Activated CD8-positive, alpha-beta T cell treated with anti-CD3 and anti-CD28 coated beads for 36 hours (primary cell): ENCODE data around the gene MBP. TPM values are rescaled to one million over a fixed set of nuclear protein-coding genes. Genes with fewer than 3 reads are reported as not detected.

Experiments used
- ATAC-seq: fragments of 200-7000 bp; cut with Tn5 transposase; one replicate; pipeline ENCODE4 v1.10.0; 2021; ENCODE audit warnings: mild to moderate bottlenecking, moderate library complexity
- CTCF ChIA-PET: fragments of 350-600 bp; sonication (Branson Sonifier 250); formaldehyde crosslinking; loops from one replicate; lab custom pipeline; 2021; ENCODE audit warnings: antibody characterized with exemption; lab: Charles Lee
- POLR2A ChIA-PET: fragments of 350-600 bp; sonication (Branson Sonifier 250); formaldehyde crosslinking; loops from one replicate; lab custom pipeline; 2021; ENCODE audit warnings: antibody characterized with exemption; lab: Charles Lee
- DNase-seq: peaks from one replicate; pipeline ENCODE4 v3.0.0-alpha.2; 2020
- H3K27ac Mint-ChIP-seq: one replicate; pipeline ENCODE4 v1.8.0; 2021; ENCODE audit warnings: mild to moderate bottlenecking, mixed read lengths
- H3K27me3 Mint-ChIP-seq: one replicate; pipeline ENCODE4 v1.8.0; 2021; ENCODE audit warnings: mixed read lengths
- H3K36me3 Mint-ChIP-seq: one replicate; pipeline ENCODE4 v1.8.0; 2021; ENCODE audit warnings: low read depth, mixed read lengths
- H3K4me1 Mint-ChIP-seq: one replicate; pipeline ENCODE4 v1.8.0; 2021; ENCODE audit warnings: low read depth, mixed read lengths
- H3K4me3 Mint-ChIP-seq: one replicate; pipeline ENCODE4 v1.8.0; 2021; ENCODE audit warnings: mild to moderate bottlenecking, moderate library complexity, mixed read lengths
- H3K9me3 Mint-ChIP-seq: one replicate; pipeline ENCODE4 v1.8.0; 2021; ENCODE audit warnings: mixed read lengths
- CTCF ChIP-seq: fragments of 200-600 bp; IDR thresholded peaks from one replicate; pipeline ENCODE4 v1.8.0; 2022; ENCODE audit warnings: antibody characterized with exemption, mild to moderate bottlenecking
- intact Hi-C: fragments of 100-400 bp; cut with micrococcal nuclease; formaldehyde crosslinking; loops from one replicate; pipeline ENCODE4 v1.10.0; 2022
- total RNA-seq, 2 experiments: library from RNA; stranded (reverse); gene quantifications; one replicate each; pipeline ENCODE4 v1.2.3, GENCODE V29; 2021

The MBP gene
- total RNA-seq, 2 experiments from 2014 or later: 39.9 to 41.5 TPM

DNA sequence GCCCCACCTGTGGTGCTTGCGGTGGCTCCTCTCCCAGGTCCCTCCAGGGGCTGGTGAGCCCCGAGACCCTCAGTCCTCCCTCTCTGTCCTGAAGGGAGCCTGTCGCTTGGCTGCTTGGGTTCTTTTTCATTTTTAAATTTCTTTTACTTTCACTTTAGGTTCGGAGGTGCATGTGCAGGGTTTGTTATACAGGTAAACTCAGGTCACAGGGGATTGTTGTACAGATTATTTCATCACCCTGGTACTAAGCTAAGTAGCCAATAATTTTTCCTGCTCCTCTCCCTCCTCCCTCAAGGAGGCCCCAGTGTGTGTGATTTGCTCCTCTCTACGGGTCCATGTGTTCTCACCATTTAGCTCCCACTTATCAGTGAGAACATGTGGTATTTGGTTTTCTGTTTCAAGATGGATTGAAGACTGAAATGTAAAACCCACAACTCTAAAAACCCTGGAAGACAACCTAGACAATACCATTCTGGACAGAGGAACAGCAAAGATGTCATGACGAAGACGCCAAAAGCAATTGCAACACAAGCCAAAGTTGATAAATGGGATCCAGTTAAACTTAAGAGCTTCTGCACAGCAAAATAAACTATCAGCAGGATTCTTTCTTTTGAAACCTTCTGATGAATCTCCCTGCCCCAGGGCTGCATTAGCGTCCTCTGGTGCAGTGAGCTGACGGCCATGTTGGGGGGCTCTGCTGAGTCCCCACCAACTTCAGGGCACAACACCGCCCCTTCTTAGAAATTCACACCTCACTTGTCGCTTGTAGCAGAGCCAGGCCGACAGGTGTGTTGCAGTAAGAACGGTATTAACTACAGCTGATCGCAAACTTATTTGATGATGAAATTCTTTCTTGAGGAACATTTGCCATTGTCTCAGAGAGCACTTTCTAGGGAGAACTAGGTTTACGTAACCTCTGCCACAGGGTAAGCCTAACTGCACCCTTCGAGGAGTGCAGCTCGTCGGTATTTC, 174.9 kb downstream of the MBP start:
- Mint-ChIP-seq H3K27ac (no peak overlapping the region), H3K4me1 (peaks cover under 1% of the 10 kb centered on the region), H3K4me3 (no peak overlapping the region), H3K27me3 (no peaks in the 10 kb centered on the region), H3K36me3 (peaks cover 46% of the 10 kb centered on the region), H3K9me3 (no peaks in the 10 kb centered on the region)
- no peak for TF ChIP-seq CTCF
- DNase-seq (no peak), ATAC-seq (no peak)
- intact Hi-C loops: no loop called here
- ChIA-PET CTCF (interaction anchor here (0.8 to 1.2 kb wide), 3 partner anchors 12 to 156 kb away, joined by 3 to 6 read pairs (median 3); no protein-coding TSS in a partner anchor), POLR2A (no interaction called here)

DNA sequence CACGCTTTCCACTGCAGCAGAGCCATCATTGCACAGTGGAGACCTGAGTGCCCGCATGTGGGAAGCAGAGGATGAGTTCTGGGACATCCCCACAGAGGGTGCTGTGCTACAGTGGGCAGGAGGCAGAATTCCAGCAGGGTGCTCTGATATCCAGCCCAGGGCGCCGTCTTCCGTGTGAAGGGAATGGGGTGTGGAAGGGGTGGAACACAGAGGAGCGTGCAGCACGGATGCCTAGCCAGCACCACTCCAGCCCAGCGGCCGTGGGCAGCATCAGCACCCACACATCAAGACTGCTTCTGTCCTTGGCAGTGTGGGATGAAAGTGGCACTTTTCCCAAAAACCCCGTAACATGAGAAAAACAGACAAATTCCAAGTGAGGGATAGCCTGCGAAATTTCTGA, 175.9 kb downstream of the MBP start:
- TF ChIP-seq CTCF: no peak
- POLR2A ChIA-PET: no interaction called here
- Mint-ChIP-seq H3K36me3 (peaks cover 38% of the 10 kb centered on the region), H3K9me3 (no peaks in the 10 kb centered on the region), H3K4me3 (no peak overlapping the region), H3K27ac (no peak overlapping the region), H3K27me3 (no peaks in the 10 kb centered on the region), H3K4me1 (no peaks in the 10 kb centered on the region)
- intact Hi-C loops: no loop called here
- DNase-seq (no peak), ATAC-seq (no peak)
- CTCF ChIA-PET: no interaction called here

GRCh38 chr18:76955524-76956170, 176.9 kb downstream of the MBP start:
- H3K4me3 Mint-ChIP-seq: no peak overlapping the region
- H3K27me3 Mint-ChIP-seq: no peaks in the 10 kb centered on the region
- ChIA-PET POLR2A (interaction anchor here (0.7 kb wide), 1 partner anchor 98 kb away, joined by 3 read pairs; no protein-coding TSS in a partner anchor), CTCF (interaction anchor here (0.9 kb wide), 1 partner anchor 28 kb away, joined by 3 read pairs; no protein-coding TSS in a partner anchor)
- ATAC-seq: no peak
- intact Hi-C loops: no loop called here
- no peaks in the 10 kb centered on the region for H3K4me1 Mint-ChIP-seq
- TF ChIP-seq CTCF: no peak
- no peak for DNase-seq
- no peaks in the 10 kb centered on the region for H3K9me3 Mint-ChIP-seq
- no peak overlapping the region for H3K27ac Mint-ChIP-seq
- peaks cover 36% of the 10 kb centered on the region for H3K36me3 Mint-ChIP-seq

- ATAC-seq (no peak), DNase-seq (no peak)
- H3K4me3 Mint-ChIP-seq: no peak overlapping the region
- H3K4me1 Mint-ChIP-seq: no peaks in the 10 kb centered on the region
- no peak overlapping the region for H3K27ac Mint-ChIP-seq
- intact Hi-C loops: no loop called here
- no peaks in the 10 kb centered on the region for H3K9me3 Mint-ChIP-seq
- H3K36me3 Mint-ChIP-seq: peaks cover 26% of the 10 kb centered on the region
- POLR2A ChIA-PET: no interaction called here
- CTCF ChIA-PET: interaction anchor here (1.1 kb wide), 1 partner anchor 47 kb away, joined by 4 read pairs; no protein-coding TSS in a partner anchor
- H3K27me3 Mint-ChIP-seq: no peaks in the 10 kb centered on the region
- TF ChIP-seq CTCF: no peak
These were observed 178.9 kb downstream of the MBP start for GRCh38 chr18:76953583-76954233.
